Stimulated activated CD8-positive, alpha-beta memory T cell treated with anti-CD3 and anti-CD28 coated beads, Interleukin-2, amount 100 ng/mL, for 1 hour (primary cell): ENCODE results near the gene HRAS.
"Not testable (repeated sequence)": the region's sequence is repeated elsewhere in the genome, so short reads cannot be mapped to it uniquely, and the experiment has no call there.

Experiments
- DNase-seq, 2 donors: peaks; one replicate each; pipeline ENCODE4 v3.0.0-alpha.2; 2020; ENCODE audit warnings: low read depth in 2 of 2

HRAS gene

DNA sequence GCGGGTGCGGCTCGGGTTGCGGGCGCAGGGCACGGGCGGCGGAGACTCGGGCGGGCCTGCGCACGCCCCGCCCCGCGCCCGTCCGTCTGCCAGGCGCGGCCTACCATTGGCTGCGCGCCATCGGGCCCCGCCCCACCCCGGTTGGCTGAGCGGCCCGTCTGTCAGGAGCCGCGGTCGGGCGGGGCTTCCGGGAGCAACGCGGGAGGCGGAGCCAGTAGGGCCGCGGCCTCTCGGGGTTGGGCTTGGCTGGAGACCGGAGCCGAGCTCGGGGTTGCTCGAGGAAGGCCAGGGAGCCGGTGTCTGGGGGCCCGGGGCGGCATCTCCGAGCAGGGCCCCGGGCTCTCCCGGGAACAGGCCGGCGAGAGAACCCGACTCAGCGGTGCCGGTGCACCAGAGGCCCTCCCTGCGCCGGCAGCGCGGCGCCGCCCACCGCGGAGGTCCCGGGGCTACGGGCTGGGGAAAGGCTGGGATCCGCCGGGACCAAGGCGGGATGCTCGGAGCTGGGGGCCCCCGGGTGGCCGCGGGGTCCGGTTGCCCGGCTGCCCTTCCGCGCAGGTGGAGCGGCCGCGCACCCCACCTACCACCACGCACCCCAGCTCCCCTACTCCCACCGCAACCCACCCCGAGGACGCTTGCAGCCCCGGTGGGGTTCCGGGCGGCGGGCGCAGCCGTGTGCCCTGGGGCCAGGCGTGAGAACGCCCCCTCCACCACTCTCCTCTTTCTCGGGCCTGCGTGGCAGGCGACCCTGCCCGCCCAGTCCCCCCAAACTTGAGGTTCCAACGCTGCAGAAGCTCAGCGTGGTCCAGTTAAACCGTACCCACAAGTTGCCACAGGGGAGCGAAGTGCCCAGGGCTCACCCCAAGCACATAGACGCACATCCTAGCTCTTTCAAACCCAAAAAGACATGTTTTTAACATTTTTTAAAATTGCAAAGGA is at the start of gene HRAS:
Gene HRAS (minus strand): TSS at position 58 of the 936 bp plus-strand sequence.
- peak; percentile 91 to 93 for DNase-seq

DNA sequence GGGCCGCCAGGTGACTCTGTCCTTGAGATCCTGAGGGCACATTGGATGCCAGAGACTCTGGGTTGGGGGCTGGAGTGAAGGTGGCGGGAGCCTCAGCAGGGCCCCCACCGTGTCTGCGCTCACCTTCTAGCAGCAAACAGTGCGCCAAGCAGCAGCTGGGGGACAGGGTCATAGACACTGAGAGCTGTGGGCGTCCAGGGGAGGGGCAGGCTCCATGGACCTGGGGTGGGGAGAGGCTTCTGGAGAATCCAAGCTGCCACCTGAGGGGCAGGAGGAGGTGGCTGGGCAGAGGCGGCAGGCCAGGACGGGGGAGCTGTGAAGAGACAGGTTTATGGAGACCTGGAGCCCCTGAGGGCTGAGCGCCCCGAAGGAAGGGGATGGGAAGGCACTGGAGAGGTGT is 48.9 kb upstream of the HRAS start:
- DNase-seq, result no peak

DNA sequence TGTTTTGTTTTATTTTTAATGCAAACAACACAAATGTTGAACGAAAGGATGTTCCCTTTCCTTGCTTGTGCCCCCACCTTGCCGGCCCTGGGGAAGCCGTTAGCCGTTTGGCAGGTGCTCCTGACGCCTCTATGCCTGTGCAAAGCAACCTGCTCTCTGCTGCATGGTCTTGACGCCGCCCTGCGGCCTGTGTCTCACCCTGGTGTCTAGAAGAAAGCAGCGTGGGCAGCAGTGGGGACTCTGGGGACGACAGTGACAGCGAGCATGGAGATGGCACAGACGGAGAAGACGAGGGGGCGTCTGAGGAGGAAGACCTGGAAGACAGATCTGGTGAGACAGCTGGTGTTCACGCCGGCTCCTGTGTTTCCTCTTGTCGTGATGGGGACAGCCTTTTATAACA is 46.4 kb upstream of the HRAS start:
- no peak for DNase-seq

DNA sequence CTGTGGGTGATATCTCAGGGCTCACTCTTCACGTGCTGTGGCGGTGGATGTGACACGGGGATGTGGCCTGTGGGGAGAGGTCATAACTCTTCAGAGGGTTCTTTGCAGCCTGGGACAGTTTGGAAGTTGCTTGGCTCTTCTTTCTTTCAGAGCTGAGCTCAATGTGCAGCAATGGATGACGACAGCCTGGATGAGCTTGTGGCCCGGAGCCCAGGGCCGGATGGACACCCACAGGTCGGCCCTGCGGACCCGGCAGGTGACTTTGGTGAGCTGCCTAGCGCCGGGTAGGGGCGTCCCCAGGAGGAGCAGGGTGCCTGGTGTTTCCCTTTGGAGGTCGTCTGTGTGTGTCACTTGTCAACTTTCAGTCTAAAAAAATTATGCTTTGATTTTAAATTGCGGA is 46.0 kb upstream of the HRAS start:
- DNase-seq, result no peak

DNA sequence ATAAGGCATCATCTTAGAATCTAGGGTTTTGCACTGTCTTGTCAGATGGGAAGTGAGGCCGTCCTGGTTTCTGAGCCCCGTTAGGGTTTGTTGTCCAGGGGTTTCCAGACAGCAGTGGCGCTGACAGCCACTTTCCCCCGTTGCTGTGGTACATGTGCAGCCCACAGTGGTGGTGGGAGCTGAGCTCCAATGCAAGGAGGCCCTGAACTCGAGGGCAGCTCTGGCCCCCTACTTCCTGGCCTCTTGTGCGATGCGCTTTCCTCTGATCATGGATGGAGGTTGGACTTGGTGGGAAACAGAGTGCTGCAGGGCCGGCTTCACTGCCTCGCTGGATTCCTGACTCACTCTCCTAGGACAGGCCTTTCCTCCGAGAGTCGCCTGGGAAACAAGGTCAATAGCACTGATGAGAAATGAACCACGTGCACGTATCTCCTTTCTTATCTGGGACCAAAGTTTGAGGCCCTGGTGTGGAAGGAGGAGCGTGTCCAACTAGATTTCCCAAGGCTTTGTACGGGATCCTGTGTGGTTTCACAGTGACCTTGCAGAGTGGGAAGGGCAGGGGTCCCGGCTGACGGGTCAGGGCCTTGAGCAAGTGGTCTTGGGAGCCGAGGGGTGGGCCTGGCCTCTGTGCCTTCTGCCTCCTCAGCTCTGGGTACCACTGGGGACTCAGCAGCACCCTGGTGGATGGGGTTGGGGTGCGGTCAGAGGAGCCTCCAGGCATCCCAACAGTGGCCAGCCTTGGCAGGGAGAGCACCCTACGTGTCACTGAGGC is 44.6 kb upstream of the HRAS start:
- DNase-seq, result no peak

DNA sequence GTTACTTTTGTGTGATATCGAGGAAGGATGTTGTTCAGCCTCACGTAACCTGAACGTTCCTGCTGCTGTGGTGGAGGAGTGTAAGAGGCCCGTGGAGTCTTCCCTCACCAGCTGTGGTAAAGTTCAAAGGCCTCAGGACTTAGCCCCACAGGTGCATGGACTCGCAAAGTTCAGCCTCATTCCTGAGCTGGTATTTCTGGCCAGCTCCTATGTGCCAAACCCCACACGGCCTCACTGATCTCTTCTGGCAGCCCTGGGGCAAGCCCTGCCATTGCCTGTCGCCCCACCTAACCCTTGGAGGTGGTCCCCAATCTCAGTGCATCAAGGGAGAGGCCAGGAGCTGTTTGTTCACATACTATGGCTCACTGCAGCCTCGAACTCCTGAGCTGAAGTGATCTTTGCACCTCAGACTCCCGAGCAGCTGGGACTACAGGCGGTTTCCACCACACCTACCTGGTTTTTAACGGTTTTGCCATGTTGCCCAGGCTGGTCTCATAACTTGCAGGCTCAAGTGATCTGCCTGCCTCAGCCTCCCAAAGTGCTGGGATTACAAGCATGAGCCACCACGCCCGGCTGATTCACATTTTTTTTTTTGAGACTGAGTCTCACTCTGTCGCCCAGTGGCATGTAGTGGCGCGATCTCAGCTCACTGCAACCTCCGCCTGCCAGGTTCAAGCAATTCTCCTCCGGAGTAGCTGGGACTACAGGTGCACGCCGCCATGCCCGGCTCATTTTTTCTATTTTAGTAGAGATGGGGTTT is 43.1 kb upstream of the HRAS start:
- no peak for DNase-seq

DNA sequence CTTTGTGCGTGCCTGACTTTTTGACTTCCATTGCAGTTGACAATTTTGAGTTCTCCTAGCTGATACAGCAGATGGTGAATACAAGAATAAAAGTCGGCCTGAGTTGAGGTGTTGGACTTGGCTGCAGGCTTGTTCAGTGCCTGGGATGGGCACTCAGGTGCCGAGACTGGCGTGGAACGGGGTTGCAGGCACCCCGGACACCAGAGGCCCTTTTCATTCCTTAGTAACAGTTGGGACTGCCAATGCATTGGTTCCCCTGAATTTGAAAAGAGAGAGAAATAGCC is 42.2 kb upstream of the HRAS start:
- DNase-seq, result no peak

DNA sequence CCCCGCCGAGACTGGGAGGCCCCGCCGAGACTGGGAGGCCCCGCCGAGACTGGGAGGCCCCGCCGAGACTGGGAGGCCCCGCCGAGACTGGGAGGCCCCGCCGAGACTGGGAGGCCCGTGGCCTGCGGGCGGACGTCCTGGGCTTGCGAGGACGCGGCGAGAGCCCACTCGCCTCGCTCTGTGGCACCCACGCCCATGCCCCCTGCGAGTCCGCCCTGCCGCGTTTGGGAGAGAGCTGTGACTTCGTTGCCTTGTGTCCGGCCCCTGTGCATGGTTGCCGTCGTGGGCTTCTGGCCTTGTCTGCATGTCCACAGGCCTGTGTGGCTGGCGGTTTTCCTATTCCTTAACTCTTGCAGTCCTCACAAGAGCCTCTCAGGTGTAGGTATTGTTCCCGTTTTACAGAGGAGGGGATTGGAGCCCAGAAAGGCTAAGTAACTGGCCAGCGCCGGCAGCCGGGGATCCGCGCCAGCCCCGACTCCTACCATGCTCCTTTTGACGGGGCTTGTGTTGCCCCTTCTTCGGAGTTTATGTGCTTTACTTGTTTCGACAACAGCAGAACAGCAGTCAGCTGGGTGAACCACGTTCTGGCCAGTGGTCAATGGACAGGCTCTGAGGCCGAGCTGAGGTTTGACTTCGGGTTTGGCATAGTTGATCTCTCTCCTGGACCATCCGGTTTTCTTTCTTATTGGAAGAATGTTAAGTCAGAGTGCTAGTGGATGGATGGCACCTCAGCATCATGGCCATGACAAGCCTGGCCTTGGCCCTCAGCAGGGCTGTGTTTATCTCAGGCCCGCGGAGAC is 41.6 kb upstream of the HRAS start:
- DNase-seq, result no peak

DNA sequence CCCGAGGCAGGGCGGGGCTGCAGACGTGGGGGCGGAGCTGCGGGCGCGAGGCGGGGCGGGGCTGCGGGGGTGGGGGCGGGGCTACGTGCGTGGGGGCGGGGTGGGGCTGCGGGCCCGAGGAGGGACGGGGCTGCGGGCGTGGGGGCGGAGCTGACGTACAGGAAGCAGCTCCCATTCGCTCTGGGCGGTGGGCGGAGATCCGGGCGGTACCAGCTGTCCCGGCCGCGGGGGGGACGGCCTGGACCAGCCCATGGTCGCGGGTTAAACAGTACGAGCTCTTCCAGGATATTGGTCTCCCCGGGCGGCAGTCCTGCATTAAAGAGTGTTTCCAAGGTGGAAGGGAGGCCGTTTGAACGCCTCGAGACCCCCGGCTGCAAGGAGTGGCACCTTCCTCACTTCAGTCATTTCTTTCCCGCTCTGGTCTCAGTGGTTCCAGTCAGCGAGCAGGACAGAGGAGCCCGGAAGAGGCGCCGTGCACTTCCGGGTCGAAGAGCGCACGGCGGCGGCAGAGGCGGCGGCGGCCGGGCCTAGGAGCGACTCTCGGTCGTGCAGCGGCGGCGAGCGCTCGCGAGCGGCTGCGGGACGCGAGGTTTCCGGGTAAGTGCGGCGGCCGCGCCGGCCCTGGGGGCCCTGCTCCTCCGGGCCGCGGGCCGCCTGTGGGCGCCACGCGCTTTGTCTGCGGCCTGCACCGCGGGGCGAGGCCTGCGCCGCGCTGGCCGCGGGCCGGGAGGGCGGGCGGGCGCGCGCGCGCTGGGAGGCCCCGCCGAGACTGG is 40.8 kb upstream of the HRAS start, which contains the start of gene PHRF1:
Gene PHRF1 (plus strand): TSS at position 475 of the 773 bp plus-strand sequence. CDS start 5,043 bp downstream, outside the sequence.
- peak; percentile 87 to 96 for DNase-seq

DNA sequence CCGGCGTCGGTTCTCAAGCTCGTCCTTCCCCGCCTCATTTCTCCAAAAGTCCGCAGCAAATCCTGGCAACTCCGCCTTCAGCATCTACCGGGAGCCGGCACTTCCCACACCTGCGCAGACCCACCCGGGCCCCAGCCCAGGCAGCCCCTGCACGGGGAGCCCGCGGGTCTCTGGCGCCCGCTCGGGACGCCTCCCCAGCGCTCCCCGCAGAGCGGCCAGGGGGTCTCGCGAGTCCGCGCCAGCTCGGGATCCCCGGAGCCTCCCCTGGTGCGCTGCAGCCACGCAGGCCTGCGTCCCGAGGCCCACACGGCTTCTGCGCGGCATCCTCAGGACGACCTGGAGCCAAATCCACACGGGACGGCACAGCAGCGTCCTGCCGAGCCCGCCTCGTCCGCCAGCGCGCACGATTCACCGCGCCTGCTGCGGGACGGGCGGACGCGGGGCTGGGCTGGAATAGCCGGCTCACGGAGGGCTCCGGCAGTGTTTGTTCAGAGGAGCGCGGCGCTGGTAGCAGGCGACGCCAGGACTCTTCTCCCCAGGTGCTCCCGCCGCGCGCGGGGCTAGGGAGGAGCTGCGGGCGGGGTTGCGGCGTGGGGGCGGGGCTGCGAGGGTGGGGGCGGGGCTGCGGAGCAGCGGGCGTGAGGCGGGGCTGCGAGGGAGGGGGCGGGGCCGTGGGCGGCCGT is 40.1 kb upstream of the HRAS start:
- DNase-seq, result no peak

DNA sequence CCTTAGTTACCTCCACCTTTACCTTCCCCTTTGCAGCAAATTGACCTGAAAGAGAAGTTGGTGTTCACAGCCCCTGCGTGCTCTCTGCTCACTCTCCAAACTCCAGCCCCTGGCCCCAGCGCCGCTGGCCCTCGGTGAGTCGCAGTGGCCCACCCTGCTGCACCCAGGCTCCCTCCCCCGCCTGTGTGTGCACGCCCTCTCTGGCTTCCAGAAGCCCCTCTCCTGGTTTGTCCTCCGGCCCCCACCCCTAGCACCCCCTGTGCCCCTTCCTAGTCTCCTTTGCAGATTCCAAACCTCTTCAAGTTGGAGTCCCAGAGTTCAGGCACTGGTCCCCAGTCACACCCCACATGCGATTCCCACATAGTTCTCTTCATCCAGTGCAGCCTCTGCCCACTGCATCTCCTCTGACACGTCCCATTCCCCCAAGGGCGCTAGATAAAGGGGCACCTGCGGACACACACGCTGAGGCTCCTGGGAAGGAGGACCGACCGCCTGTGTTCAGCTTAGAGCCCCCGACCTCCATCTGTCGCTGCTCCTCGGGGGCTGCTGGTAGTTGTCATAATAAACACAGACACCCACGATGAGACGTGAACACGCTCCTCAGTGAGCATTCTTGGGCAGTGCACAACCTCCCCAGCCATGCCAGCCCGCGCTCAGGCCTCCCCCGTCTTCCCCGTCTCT is 39.4 kb upstream of the HRAS start:
- DNase-seq, result no peak

DNA sequence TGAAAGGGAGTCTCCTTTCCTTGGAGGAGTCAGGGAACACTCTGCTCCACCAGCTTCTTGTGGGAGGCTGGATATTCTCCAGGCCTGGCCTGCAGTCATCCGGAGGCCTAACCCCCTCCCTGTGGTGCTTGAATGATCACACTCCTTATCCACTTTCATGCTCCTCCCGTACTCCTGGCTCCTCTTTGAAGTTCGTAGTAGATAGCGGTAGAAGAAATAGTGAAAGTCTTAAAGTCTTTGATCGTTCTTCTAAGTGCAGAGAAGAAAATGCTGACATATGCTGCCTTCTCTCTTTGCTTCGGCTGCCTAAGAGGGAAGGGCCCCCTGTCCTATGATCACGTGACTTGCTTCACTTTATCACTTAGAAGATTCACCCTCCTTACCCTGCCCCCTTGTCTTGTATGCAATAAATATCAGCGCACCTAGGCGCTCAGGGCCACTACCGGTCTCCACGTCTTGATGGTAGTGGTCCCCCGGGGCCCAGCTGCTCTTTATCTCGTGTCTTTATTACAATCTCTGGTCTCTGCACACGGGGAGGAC is 38.7 kb upstream of the HRAS start:
- not testable (repeated sequence) for DNase-seq

DNA sequence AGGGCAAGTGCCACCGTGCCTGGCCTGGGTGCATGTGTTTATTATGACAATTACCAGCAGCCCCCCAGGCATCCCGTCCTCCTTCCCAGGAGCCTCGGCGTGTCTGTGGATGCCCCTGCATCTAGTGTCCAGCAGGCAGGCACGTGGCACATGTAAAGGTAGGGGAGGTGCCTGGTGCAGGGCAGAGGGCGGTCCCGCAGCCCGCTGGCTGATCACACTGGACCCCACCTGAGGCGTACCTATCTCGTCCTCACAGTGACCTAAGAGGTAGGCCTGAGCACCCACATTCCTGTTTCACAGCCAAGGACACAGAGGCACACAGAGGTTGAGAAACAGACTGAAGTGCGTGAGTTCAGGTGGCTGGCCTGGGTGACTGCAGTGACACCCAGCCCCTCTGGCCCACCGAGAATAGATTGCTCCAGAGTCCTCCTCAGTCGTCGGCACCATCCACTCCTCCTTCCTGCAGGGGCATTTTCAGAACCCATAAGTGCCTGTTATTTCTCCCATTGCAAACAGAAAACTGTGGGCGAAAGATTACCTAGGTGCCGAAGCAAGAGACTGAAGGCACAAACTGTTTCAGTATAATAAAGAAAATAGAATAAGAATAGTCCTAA is 37.9 kb upstream of the HRAS start:
- DNase-seq, result no peak

DNA sequence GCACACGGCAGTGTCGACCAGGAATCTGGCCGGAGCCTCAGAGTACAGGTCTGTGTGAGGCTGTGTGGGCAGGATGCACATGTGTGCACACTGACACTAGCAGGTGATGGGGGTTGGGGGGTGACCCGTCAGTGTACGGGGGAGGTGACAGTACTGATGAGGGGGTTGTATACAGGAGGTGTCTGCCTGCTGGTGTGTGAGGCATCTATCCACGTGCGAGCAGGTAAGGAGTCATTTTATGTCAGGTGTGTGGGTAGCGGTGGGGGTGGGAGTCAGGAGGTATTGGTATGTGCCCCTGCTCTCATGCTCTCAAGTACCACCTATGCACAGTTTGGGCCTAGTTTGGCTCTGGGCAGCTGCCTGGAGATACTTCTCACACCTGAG is 36.4 kb upstream of the HRAS start:
- DNase-seq, result no peak

DNA sequence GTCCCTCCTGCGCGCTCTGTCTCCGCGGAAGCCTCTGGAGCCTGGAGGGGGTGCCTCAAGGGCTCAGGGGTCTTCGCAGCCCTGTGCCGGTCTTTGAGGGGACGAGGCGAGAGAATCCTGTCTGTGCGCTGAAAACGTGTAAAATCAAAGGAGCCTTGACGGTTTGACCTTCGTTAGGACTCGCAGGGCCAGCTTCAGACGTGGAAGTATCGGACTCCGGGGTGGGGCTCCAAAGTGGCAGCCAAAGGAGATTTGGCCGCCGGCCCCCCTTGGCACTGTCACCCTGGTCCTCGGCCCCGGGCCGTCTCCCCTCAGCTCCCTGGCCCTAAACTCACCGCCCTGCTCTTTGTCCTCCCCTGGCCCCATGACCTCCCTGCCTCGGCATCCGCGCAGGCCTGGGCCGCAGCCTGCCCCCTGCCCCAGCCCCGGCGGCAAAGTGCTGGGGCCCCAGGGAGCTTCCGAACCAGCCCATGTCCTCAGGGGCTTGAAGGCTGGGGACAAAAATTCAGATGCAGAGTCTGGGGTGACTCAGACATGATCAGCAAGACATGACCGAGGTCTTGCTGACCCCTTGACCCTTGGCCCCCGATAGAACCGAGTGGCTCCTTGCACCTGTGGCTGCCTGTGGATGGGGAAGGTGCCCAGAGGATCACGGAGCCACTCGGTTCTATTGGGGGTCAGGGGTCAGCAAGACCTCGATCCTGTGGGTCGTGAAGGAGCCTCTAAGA is 33.9 kb upstream of the HRAS start:
- no peak for DNase-seq

DNA sequence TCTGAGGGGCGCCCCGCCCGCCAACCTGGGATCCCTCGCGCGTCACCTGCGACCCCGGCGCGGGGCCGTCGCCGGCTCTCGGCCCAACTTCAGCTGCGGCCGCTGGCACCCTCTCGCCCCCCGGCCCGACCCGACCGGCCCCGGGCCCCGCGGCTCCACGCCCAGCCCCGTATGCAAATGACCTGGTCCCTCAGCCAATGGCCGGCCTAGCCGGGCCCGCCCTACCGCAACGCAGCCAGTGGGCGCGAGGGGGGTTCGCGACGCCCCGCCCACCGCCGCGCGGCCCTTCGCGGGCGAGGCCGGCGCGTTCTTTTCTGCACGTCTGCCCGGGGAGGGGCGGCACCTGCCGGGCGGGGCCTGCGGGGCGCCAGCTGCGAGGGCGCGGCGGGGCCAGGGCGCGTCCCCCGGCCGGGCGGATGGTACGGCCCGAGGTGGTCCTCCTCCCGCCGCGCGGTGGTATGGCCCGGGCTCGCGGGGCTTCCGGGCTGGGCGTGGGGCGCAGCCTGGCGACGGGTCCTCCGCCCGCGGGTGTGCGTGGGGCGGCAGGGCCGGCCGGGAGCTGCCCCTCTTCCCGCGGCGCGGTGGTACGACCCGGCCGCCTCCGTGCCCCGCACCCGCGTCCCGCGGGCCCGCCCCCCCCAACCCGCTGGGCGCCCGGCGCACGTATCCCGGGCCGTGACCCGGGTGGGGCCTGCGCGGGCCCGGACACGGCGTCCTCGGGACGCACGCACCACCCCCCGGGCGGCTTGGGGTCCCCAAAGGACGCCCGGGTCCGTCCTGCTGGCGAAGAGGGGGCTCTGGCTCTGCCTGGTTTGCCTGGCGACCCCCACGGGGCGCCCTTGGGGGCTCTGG is 33.2 kb upstream of the HRAS start:
- DNase-seq, result peak; percentile 82 to 84

DNA sequence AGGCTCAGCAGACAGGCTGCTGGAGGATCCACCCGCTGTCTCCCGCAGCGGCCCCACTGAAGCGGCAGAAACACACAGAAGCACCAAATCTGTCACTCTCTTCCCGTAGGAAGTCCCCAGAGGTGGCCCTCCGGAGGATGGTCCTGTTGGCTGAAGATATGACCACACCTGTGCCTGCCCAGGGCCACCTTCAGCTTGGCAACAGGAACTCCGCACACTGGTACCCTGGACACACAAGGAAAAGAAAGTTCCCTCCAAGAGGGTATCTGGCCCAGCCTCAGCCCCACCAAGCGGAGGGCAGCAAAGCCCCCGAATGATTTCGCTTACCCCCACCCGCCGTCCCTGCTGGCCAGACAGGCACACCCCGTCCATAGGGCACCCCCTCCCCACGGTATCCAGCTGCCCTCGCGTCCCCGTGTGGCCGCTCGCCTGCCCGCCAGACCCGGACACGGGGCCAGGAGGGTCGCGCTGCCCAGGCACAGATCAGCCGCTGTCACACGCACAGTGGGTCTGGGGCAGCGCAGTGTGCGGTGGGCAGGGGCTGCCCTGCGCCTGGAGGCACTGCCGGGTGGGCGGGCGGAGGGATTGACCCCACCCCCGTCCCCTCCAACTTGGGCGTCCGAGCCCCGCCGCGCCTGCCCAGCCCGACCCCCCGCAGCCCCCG is 32.4 kb upstream of the HRAS start:
- DNase-seq, result no peak
